GM19463 (cell line): ENCODE data around the gene NFKBIA.
"Not testable (repeated sequence)": the region's sequence is repeated elsewhere in the genome, so short reads cannot be mapped to it uniquely, and the experiment has no call there.

ENCODE experiments used
- ATAC-seq: cut with Tn5 transposase; IDR thresholded peaks from one replicate; pipeline ENCODE4 v1.9.1; 2021; ENCODE audit warnings: mild to moderate bottlenecking, moderate library complexity; ENCODE audit not compliant: unreplicated experiment

NFKBIA gene

DNA sequence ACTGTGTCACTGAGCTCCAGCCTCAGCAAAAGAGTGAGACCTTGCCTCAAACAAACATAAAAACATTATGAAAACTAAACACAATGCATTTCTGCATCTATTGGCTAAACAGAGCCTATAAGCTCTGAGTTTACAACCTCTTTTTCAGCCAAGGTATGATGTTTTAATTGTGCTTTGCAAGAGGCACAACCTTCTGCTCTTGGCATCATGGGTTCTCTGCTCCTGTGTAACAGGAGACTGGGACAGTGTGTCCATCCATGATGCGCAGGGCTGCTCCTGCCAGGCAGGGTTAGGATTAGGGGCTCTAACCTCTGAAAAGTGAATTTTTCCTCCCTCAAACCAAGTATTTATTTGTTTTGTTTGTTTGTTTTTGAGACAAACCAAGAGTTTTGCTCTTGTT lies 5.0 kb upstream of the NFKBIA start:
- ATAC-seq = no peak

DNA sequence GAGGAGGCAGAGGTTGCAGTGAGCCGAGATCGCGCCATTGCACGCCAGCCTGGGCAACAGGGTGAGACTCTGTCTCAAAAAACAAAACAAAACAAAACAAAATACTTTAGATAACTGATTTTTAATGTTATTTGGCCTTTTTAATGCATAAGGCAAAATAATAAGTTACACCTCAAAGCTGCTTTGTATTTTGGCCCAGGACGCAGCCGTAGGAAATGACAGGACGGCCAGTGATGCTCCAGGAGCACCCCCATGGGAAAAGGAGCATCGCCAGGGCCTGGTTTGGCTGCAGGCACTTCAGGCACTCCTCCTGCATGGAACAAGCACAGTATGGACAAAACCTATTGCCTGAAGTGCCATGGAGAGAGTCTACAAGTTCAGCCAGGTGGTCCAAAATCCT lies 3.5 kb upstream of the NFKBIA start:
- ATAC-seq = no peak

DNA sequence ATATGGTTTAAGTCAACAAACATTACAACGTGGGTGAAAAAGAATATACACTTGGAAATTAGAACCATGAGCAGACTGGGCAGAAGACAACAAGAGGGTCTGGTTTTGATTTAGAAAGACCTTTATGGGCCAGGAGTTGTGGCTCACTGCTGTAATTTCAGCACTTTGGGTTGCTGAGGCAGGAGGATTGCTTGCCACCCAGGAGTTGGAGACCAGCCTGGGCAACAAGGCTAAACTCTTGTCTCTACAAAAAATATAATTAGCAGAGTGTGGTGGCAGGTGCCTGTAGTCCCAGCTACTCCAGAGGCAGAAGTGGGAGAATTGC lies 2.7 kb upstream of the NFKBIA start:
- no peak for ATAC-seq

- ATAC-seq = no peak
Observed at GRCh38 chr14:35406506-35407305, 2.2 kb upstream of the NFKBIA start.

GRCh38 chr14:35406090-35406489 lies 1.5 kb upstream of the NFKBIA start:
- ATAC-seq = no peak

DNA sequence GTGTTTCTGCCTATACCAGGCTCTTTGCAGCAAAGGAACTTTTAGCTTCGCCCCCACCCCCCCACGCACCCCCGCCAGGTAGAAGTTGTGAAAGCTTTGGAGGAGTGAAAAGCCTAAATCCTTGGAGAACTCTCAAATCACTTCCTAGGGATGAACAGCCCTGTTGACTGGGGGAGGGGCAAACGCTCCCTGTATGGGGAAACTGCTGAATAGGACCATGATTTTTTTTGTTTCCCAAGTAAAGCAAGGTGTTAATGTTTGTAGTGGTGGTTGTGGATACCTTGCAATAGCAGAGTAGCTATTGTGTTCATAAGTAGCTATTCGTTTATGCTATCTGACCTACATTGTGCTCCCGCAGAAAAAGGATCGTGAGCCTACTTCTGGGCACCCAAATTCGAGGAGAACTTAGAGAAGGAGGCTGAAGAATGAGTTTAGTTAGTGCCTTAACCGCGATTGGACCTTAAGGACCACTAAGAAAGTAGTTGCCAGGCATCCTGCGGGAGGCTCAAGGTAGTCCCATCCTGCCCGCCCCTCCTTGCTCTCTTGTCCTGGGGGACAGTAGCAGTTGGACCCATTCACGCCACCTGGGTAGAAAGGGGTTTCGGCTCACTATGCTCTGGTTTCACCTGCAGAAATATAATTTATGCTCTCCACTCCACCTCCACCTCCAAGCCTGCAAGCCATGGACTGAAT lies 901 bp upstream of the NFKBIA start:
- ATAC-seq = no peak

- ATAC-seq = peak; percentile 46
Observed at GRCh38 chr14:35403603-35404448, 723 bp downstream of the NFKBIA start.

DNA sequence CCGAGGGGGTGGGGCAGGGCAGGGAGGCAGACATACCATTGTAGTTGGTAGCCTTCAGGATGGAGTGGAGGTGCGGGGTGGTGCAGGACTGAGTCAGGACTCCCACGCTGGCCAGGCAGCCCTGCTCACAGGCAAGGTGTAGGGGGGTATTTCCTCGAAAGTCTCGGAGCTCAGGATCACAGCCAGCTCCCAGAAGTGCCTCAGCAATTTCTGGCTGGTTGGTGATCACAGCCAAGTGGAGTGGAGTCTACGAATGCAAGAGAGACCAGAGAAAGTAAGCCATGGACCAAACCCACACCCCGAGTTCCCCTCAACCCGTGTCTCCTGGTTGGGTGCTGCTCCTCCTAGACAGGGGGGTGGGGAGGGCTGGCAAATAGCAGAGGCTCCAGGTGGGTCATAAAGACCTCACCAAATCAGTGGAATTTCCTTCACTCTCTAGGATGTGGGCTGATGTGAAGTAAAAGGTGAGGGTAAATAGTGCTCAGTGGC lies 1.4 kb downstream of the NFKBIA start:
- ATAC-seq = no peak

- no peak for ATAC-seq
Observed at GRCh38 chr14:35402323-35403113, 2.0 kb downstream of the NFKBIA start.

- no peak for ATAC-seq
Observed at GRCh38 chr14:35401422-35402265, 2.9 kb downstream of the NFKBIA start.

GRCh38 chr14:35400648-35401421 lies 3.7 kb downstream of the NFKBIA start:
- no peak for ATAC-seq

DNA sequence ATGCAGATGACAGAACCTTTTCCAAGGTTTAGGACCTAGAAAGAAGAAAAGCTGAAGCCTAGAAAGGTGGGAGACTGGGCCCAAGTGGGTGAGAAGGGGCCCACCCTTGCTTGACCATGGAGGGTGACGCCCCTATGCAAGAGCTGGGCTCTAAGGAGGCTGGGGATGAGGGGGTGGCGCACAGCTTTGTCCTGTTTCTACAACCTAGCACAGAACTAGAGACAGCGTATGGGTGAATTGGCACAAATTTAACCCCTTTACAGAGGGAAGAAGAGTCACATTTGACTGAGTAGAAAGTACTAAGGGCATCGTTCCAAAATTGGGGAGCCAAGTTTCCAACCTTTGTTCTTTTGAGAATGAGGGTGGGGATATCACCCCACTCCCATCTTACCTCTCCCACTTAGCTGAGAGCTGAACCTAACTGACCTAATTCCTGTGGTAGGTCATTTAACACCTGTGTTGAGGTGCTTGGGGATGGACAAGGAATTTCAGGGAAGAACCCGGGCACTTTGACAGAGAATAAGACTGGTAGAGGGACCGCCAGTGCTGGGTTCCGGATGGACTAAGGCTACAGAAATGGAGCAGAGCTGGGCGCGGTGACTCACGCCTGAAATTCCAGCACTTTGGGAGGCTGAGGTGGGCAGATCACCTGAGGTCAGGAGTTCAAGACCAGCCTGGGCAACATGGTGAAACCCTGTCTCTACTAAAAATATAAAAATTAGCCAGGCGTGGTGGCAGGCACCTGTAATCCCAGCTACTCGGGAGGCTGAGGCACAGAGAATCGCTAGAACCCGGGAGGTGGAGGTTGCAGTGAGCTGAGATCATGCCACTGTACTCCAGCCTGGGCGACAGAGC lies 5.2 kb downstream of the NFKBIA start:
- no peak for ATAC-seq

- ATAC-seq = no peak
Observed at GRCh38 chr14:35398071-35398584, 6.4 kb downstream of the NFKBIA start.

DNA sequence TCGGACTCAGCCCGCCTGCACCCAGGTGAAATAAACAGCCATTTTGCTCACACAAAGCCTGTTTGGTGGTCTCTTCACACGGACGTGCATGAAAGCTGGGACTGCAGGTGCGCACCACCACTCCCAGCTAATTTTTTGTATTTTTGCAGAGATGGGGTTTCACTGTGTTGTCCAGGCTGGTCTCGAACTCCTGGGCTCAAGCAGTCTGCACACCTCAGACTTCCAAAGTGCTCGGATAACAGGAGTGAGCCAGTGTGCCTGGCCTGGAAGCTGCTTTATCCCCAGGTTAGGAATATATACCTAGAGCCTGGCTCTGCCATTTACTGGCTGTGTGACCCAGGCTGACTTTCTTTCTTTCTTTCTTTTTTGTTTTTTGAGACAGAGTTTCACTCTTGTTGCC lies 7.9 kb downstream of the NFKBIA start:
- ATAC-seq = not testable (repeated sequence)

DNA sequence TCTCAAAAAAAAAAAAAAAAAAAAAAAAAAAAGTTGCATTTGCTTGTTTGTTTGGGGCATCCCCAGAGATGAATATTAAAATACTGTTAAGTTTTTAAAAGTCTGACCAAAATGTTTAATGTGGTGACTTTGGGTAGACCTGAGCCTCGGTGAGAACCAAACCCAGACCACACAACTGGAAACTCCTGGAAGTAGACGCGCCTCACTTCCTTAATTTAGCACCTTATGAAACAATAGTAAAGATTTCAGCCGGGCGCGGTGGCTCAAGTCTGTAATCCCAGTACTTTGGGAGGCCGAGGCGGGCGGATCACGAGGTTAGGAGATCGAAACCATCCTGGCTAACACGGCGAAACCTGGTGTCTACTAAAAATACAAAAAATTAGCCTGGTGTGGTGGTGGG lies 9.3 kb downstream of the NFKBIA start:
- ATAC-seq = no peak

DNA sequence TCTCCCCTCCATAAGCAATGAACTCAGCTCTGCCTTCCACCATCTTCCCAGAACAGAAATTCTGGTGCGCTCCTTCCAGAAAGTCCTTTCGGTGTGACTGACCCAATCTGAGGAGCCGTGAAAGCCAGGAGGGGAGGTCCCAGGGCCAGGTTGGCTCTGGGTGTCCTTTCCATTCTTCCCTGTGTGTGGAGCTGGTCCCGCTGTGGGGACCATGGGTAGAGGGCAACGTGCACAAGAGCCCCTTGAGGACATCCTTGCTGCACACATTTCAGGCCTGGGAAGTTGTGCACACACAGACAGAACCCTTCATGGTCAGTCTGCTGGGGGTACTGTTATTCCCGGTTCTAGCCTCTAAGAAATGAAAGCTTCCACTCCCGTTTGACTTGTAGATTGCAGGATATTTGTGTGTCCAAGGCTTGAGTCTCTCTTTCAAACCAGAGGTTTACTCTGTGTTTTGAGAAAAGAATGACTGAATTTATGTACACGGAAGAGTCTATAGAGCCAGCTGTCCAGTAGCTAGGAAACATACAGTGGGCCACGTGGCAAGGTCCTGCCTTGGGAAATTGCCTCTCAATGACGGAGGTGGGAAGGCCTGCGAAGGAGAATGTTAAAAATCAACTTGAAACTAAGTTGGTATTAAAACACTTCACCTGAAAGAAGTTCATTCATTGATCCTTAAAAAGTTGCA lies 10.1 kb downstream of the NFKBIA start:
- no peak for ATAC-seq

GRCh38 chr14:35393826-35394225 lies 10.7 kb downstream of the NFKBIA start:
- no peak for ATAC-seq
